Measurements from ENCODE around the gene MT1G. TPM values are rescaled to one million over a fixed set of nuclear protein-coding genes. Genes with fewer than 3 reads are reported as not detected.

Gene MT1G
- total and polyA plus RNA-seq, 9 of the 15 experiments (the other 6 are each of a cell fraction or from before 2014, with no cell fraction given), result 0.28 to 1.7 (median 0.69) TPM; not detected in 4

- ATAC-seq (no peak), FAIRE-seq (no peak), DNase-seq (ENCODE audit: extremely low read depth in 1 of 4, low spot score in 3 of 4) (no peak)
- no peak overlapping the region for H3K9ac ChIP-seq (ENCODE audit: insufficient read depth in 1 of 2, low read depth in 2 of 2, low read length in 2 of 2)
- no peaks in the 10 kb centered on the region for H3K36me3 ChIP-seq (ENCODE audit: control insufficient read depth, insufficient read depth, low read length)
- POLR2A ChIA-PET, result no interaction called here
- no TSS peak for BruUV-seq (replicated peaks)
- in situ Hi-C loops (cut with MboI) (loop anchor here (5.0 kb wide), 1 partner anchor 126 kb away; no protein-coding TSS in a partner anchor), intact Hi-C loops (cut with micrococcal nuclease) (loop anchor here (1.0 kb wide), 5 partner anchors 29 to 371 kb away; partner anchors contain the start of gene MT2A)
- 15% methylated on average over 5 of the region's 5 CpGs for whole genome bisulfite sequencing (ENCODE audit: insufficient coverage, low coverage, missing lambda C conversion rate)
- no peak overlapping the region for H3K27ac ChIP-seq (ENCODE audit: extremely low read depth, low read depth, low read length)
- TF ChIP-seq MYC (IDR thresholded peaks at IDR 0.05; ENCODE audit: low read depth, low read length) (no peak), MYC (CRISPR knock-in tag; IDR thresholded peaks at IDR 0.05; ENCODE audit: borderline replicate concordance, low read depth) (no peak), PHB2 (IDR thresholded peaks at IDR 0.05; ENCODE audit: low read depth) (no peak), SRSF9 (IDR thresholded peaks at IDR 0.05; ENCODE audit: borderline replicate concordance, low read depth, low read length) (no peak), NR1H2 (CRISPR knock-in tag; IDR thresholded peaks at IDR 0.05) (no peak), RFX1 (IDR thresholded peaks at IDR 0.05) (peak; percentile 42; the same call in 1 of the 2 replicates)
- H4K20me1 ChIP-seq (replicated peaks; ENCODE audit: control insufficient read depth, insufficient read depth, low read length), result no peaks in the 10 kb centered on the region
- H3K9me1 ChIP-seq (ENCODE audit: control insufficient read depth, insufficient read depth, low read length), result no peaks in the 10 kb centered on the region
- peak overlapping the region; percentile 21; the same call in 1 of the 2 replicates for H2AFZ ChIP-seq (ENCODE audit: low read depth, low read length)
- H3K9me3 ChIP-seq (replicated peaks; ENCODE audit: control insufficient read depth, insufficient read depth, low read depth, low read length), result no peaks in the 10 kb centered on the region
- no peak overlapping the region for H3K4me2 ChIP-seq (ENCODE audit: insufficient read depth, low read length)
- H3K79me2 ChIP-seq (ENCODE audit: control insufficient read depth, insufficient read depth, low read length), result no peaks in the 10 kb centered on the region
- CTCF ChIA-PET (ENCODE audit: low intra/inter-chr PET ratio), result interaction anchor here (0.6 to 2.2 kb wide), 8 partner anchors 29 to 385 kb away, joined by 3 to 26 read pairs (median 4); no protein-coding TSS in a partner anchor
- peaks cover 3 to 17% of the 10 kb centered on the region in 2 experiments; a peak in 4 of 5 replicates for H3K27me3 ChIP-seq (ENCODE audit: control insufficient read depth in 2 of 2, insufficient read depth in 2 of 2, low read length in 2 of 2)
- no peaks in the 10 kb centered on the region for H3K4me1 ChIP-seq (replicated peaks in 1 of 2; ENCODE audit: control insufficient read depth in 2 of 2, insufficient read depth in 2 of 2, low read length in 2 of 2)
- H3K4me3 ChIP-seq, result no peak overlapping the region
Observed at GRCh38 chr16:56702836-56703235, 35.0 kb upstream of the MT1G start.

- WGBS (ENCODE audit: insufficient coverage, low coverage, missing lambda C conversion rate), result 31% methylated on average over 7 of the region's 7 CpGs
- DNase-seq (ENCODE audit: extremely low read depth in 1 of 4, low spot score in 3 of 4) (no peak), FAIRE-seq (no peak), ATAC-seq (no peak)
- Histone ChIP-seq H3K36me3 (ENCODE audit: control insufficient read depth, insufficient read depth, low read length) (no peaks in the 10 kb centered on the region), H3K4me1 (replicated peaks in 1 of 2; ENCODE audit: control insufficient read depth in 2 of 2, insufficient read depth in 2 of 2, low read length in 2 of 2) (no peaks in the 10 kb centered on the region), H3K27me3 (ENCODE audit: control insufficient read depth in 2 of 2, insufficient read depth in 2 of 2, low read length in 2 of 2) (peaks cover 0 to 19% of the 10 kb centered on the region in 2 experiments; a peak in 2 of 5 replicates), H3K9ac (ENCODE audit: insufficient read depth in 1 of 2, low read depth in 2 of 2, low read length in 2 of 2) (no peak overlapping the region), H3K9me3 (replicated peaks; ENCODE audit: control insufficient read depth, insufficient read depth, low read depth, low read length) (no peaks in the 10 kb centered on the region), H3K9me1 (ENCODE audit: control insufficient read depth, insufficient read depth, low read length) (no peaks in the 10 kb centered on the region), H3K4me3 (no peak overlapping the region), H2AFZ (ENCODE audit: low read depth, low read length) (no peak overlapping the region), H3K4me2 (ENCODE audit: insufficient read depth, low read length) (no peak overlapping the region), H3K27ac (ENCODE audit: extremely low read depth, low read depth, low read length) (no peak overlapping the region), H3K79me2 (ENCODE audit: control insufficient read depth, insufficient read depth, low read length) (no peaks in the 10 kb centered on the region), H4K20me1 (replicated peaks; ENCODE audit: control insufficient read depth, insufficient read depth, low read length) (no peaks in the 10 kb centered on the region)
- CTCF ChIA-PET (ENCODE audit: low intra/inter-chr PET ratio), result interaction anchor here (0.7 to 2.2 kb wide), 6 partner anchors 28 to 368 kb away, joined by 3 to 26 read pairs (median 10); no protein-coding TSS in a partner anchor
- POLR2A ChIA-PET, result interaction anchor here (1.0 to 1.3 kb wide), 4 partner anchors 17 to 365 kb away, joined by 3 to 4 read pairs (median 3); no protein-coding TSS in a partner anchor
- in situ Hi-C loops (cut with MboI), result loop anchor here (5.0 kb wide), 1 partner anchor 124 kb away; no protein-coding TSS in a partner anchor
- TF ChIP-seq SMARCE1 (IDR thresholded peaks at IDR 0.05) (no peak), ZNF134 (CRISPR knock-in tag; conservative IDR thresholded peaks at IDR 0.05) (no peak), GATAD2B (IDR thresholded peaks at IDR 0.05; ENCODE audit: borderline replicate concordance) (no peak)
- no TSS peak for BruUV-seq (replicated peaks)
- intact Hi-C loops (cut with micrococcal nuclease), result no loop called here
Observed at GRCh38 chr16:56701534-56701933, 33.7 kb upstream of the MT1G start.

Data from K562 (cell line).